Activated naive CD8-positive, alpha-beta T cell treated with anti-CD3 and anti-CD28 coated beads, Interleukin-2, amount 50 U/mL, for 24 hours (primary cell): ENCODE measurements around the gene IFNA2.
A peak's percentile ranks its signal among the peaks of the same experiment; 100 is the strongest.
"Not testable (repeated sequence)": the region's sequence is repeated elsewhere in the genome, so short reads cannot be mapped to it uniquely, and the experiment has no call there.

Experiments used
- ATAC-seq: fragments of 150-1000 bp; cut with Tn5 transposase; one replicate; pipeline ENCODE4 v1.10.0; 2021
- DNase-seq: peaks from one replicate; pipeline ENCODE4 v3.0.0; 2021
- H3K27ac Mint-ChIP-seq: one replicate; pipeline ENCODE4 v1.8.0; 2021; ENCODE audit warnings: mild to moderate bottlenecking, mixed read lengths
- H3K27me3 Mint-ChIP-seq: one replicate; pipeline ENCODE4 v1.8.0; 2021; ENCODE audit warnings: mixed read lengths
- H3K36me3 Mint-ChIP-seq: one replicate; pipeline ENCODE4 v1.8.0; 2021; ENCODE audit warnings: low read depth, mixed read lengths
- H3K4me1 Mint-ChIP-seq: one replicate; pipeline ENCODE4 v1.8.0; 2021; ENCODE audit warnings: mixed read lengths
- H3K4me3 Mint-ChIP-seq: one replicate; pipeline ENCODE4 v1.8.0; 2021; ENCODE audit warnings: mild to moderate bottlenecking, moderate library complexity, mixed read lengths
- H3K9me3 Mint-ChIP-seq: one replicate; pipeline ENCODE4 v1.8.0; 2021; ENCODE audit warnings: mixed read lengths

The IFNA2 gene

DNA sequence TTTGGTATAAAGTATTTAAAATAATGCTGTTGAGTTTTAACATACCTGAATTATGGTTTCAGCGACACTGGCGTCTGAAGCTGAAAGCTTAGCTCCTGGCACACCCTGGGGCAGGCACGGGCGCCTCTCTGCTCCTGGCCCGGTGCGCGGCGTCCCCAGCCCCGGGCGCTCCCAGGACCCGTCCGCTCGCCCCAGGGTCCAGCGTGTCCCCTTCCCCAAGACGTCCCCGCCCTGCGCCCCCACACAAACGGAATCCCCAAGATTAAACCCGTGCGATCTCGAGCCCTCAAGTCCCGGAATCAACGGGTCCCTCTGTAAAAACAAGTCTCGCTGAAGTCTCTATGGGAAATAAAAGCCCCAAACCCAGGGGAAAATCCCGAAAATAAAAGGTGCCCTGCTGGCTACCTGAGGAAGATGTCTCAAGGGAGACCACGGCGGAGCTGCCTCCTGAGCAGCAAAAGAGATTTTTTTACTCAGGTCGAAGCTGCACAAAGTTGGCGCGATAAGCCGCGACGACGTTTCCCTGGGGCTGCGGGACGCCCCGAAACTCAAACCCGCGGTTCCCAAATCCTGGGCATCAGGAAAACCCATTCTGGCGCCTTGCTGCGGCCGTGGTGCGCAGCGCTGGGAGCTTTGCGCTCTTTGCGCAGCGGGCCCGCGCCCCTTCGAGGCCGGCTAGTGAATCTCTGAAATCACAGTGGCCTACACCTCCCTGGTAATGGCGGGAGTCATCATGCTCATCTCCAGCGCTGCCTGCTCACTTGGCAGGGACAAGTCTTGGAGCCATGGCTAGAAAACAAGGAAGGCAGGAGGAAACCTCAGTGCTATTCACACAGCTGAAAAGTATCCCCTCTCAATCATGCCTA is 17.4 kb upstream of the IFNA2 start:
- DNase-seq (peak; percentile 19), ATAC-seq (peak; percentile 33)
- H3K4me3 Mint-ChIP-seq: peak overlapping the region; percentile 50

GRCh38 chr9:21399956-21400355 is 14.8 kb upstream of the IFNA2 start:
- ATAC-seq: no peak
- Mint-ChIP-seq H3K4me1 (peaks cover 17% of the 10 kb centered on the region), H3K27me3 (peaks cover 66% of the 10 kb centered on the region), H3K4me3 (no peak overlapping the region), H3K36me3 (no peaks in the 10 kb centered on the region), H3K9me3 (no peaks in the 10 kb centered on the region), H3K27ac (no peak overlapping the region)
- no peak for DNase-seq

More for the DNA sequence above, 17.4 kb upstream of the IFNA2 start:
- Mint-ChIP-seq H3K27me3 (peaks cover 53% of the 10 kb centered on the region), H3K36me3 (no peaks in the 10 kb centered on the region), H3K9me3 (no peaks in the 10 kb centered on the region), H3K4me1 (peaks cover 4% of the 10 kb centered on the region), H3K27ac (no peak overlapping the region)

- peaks cover 61% of the 10 kb centered on the region for H3K27me3 Mint-ChIP-seq
- peaks cover 17% of the 10 kb centered on the region for H3K4me1 Mint-ChIP-seq
- ATAC-seq: no peak
Measured at GRCh38 chr9:21398955-21399489, 13.8 kb upstream of the IFNA2 start.

GRCh38 chr9:21395778-21396717 is 10.8 kb upstream of the IFNA2 start:
- peaks cover 58% of the 10 kb centered on the region for H3K27me3 Mint-ChIP-seq
- H3K9me3 Mint-ChIP-seq: no peaks in the 10 kb centered on the region
- H3K4me1 Mint-ChIP-seq: peaks cover 13% of the 10 kb centered on the region
- DNase-seq (peak; percentile 69), ATAC-seq (peak; percentile 83)
- peak overlapping the region; percentile 63 for H3K27ac Mint-ChIP-seq
- no peaks in the 10 kb centered on the region for H3K36me3 Mint-ChIP-seq
- peak overlapping the region; percentile 57 for H3K4me3 Mint-ChIP-seq

More at GRCh38 chr9:21398955-21399489, 13.8 kb upstream of the IFNA2 start:
- no peak for DNase-seq
- Mint-ChIP-seq H3K9me3 (no peaks in the 10 kb centered on the region), H3K27ac (no peak overlapping the region), H3K36me3 (no peaks in the 10 kb centered on the region), H3K4me3 (no peak overlapping the region)

DNA sequence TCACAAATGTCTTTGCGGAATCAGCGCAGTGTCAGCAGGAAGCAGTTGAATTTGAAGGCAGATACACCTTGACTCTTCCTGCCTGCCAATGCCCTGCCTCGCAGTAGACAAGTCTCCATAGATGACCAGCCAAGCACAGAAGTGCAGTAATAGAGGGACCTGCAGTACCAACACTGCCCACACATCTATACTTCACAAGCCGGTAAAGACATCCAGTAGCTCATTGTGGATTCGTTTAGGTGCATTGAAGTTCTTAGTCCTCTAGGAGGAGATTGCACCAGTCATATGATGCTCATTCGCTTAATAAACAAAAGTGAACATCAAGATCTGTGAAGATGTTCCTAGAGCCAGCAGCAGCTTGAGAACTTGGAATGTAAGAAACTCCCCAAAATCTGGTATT is 7.1 kb upstream of the IFNA2 start:
- ATAC-seq: no peak
- no peaks in the 10 kb centered on the region for H3K36me3 Mint-ChIP-seq
- H3K4me3 Mint-ChIP-seq: no peak overlapping the region
- no peak for DNase-seq
- peaks cover 13% of the 10 kb centered on the region for H3K4me1 Mint-ChIP-seq
- peaks cover 57% of the 10 kb centered on the region for H3K27me3 Mint-ChIP-seq
- no peaks in the 10 kb centered on the region for H3K9me3 Mint-ChIP-seq
- H3K27ac Mint-ChIP-seq: no peak overlapping the region

DNA sequence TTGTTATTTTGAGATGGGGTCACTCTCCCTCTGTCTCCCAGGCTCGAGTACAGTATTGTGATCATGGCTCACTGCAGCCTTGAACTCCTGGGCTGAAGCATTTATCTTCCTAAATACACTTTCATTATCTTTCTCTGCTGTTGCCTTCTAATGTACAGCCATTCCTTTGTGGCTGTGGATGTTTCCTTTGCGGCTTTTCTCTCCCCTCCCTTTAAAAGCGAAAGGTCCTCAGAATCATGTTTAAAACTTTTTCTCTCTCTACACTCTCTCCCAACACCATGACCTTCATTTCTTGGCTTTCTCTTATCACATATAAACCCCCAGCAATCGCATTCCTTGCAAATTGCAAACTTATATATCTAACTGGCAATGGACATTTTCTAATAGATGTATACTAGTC is 1.6 kb downstream of the IFNA2 start:
- no peaks in the 10 kb centered on the region for H3K36me3 Mint-ChIP-seq
- ATAC-seq (no peak), DNase-seq (no peak)
- H3K4me1 Mint-ChIP-seq: peaks cover 9% of the 10 kb centered on the region
- H3K4me3 Mint-ChIP-seq: no peak overlapping the region
- H3K27me3 Mint-ChIP-seq: peaks cover 43% of the 10 kb centered on the region
- H3K9me3 Mint-ChIP-seq: no peaks in the 10 kb centered on the region
- H3K27ac Mint-ChIP-seq: no peak overlapping the region

- no peak for DNase-seq
- H3K4me3 Mint-ChIP-seq: peak overlapping the region; percentile 9
- ATAC-seq: peak; percentile 88
- H3K36me3 Mint-ChIP-seq: no peaks in the 10 kb centered on the region
- no peak overlapping the region for H3K27ac Mint-ChIP-seq
- H3K4me1 Mint-ChIP-seq: peaks cover 9% of the 10 kb centered on the region
- H3K27me3 Mint-ChIP-seq: peaks cover 32% of the 10 kb centered on the region
- no peaks in the 10 kb centered on the region for H3K9me3 Mint-ChIP-seq
Measured at GRCh38 chr9:21381448-21382339, 3.5 kb downstream of the IFNA2 start.

GRCh38 chr9:21371467-21371866 is 13.7 kb downstream of the IFNA2 start:
- not testable (repeated sequence) for H3K9me3 Mint-ChIP-seq, H3K36me3 Mint-ChIP-seq, ATAC-seq, H3K4me1 Mint-ChIP-seq, H3K27ac Mint-ChIP-seq, H3K4me3 Mint-ChIP-seq, DNase-seq
- H3K27me3 Mint-ChIP-seq: peaks cover 17% of the 10 kb centered on the region

DNA sequence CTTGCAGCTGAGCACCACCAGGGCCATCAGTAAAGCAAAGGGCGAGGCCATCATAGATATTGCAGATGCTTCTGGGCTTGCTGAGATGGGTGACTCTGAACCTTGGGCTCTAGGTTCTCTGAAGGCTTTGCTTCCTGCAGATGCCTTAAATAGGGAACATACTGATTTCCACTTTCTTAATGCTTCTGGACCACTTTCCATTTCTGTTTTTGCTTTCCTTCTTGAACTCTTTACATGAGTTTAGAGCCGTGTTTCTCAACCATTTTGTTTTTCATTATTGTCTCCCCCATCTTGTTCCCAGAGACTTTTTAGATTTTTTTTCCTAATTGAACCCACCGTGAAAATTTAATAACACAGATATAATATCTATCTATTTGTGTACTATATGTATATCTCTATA is 17.2 kb downstream of the IFNA2 start, which contains the start of gene IFNA13:
IFNA13 (minus strand) TSS at position 101 of the 400 bp plus-strand sequence; CDS start at position 54, 47 bp downstream.
- ATAC-seq (no peak), DNase-seq (no peak)
- no peak within 1 kb of the TSS for H3K27ac Mint-ChIP-seq
- no peaks in the 10 kb centered on the region for H3K9me3 Mint-ChIP-seq
- no peaks in the 10 kb centered on the region for H3K36me3 Mint-ChIP-seq
- H3K27me3 Mint-ChIP-seq: peaks cover 15% of the 10 kb centered on the region
- H3K4me1 Mint-ChIP-seq: no peaks in the 10 kb centered on the region
- H3K4me3 Mint-ChIP-seq: no peak within 1 kb of the TSS

DNA sequence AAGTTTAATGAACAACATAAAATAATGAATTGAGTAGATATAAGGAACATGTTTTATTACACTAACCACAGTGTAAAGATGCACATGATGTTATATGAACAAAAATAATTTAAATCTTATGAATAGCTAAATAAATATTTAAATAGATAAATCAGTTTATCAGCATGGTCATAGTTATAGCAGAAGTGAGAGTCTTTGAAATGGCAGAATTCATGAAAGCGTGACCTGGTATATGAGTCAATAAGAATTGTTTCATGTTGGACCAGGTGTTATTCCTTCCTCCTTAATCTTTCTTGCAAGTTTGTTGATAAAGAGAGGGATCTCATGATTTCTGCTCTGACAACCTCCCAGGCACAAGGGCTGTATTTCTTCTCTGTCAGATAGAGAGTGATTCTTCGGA is 18.0 kb downstream of the IFNA2 start:
- not testable (repeated sequence) for ATAC-seq, H3K36me3 Mint-ChIP-seq, H3K27ac Mint-ChIP-seq, DNase-seq, H3K9me3 Mint-ChIP-seq, H3K4me3 Mint-ChIP-seq, H3K4me1 Mint-ChIP-seq
- peaks cover 13% of the 10 kb centered on the region for H3K27me3 Mint-ChIP-seq

- peaks cover 8% of the 10 kb centered on the region for H3K27me3 Mint-ChIP-seq
- DNase-seq: no peak
- no peak overlapping the region for H3K27ac Mint-ChIP-seq
- no peak for ATAC-seq
- no peak overlapping the region for H3K4me3 Mint-ChIP-seq
- no peaks in the 10 kb centered on the region for H3K9me3 Mint-ChIP-seq
- no peaks in the 10 kb centered on the region for H3K36me3 Mint-ChIP-seq
- peaks cover 15% of the 10 kb centered on the region for H3K4me1 Mint-ChIP-seq
Measured at GRCh38 chr9:21362287-21362686, 22.9 kb downstream of the IFNA2 start.

DNA sequence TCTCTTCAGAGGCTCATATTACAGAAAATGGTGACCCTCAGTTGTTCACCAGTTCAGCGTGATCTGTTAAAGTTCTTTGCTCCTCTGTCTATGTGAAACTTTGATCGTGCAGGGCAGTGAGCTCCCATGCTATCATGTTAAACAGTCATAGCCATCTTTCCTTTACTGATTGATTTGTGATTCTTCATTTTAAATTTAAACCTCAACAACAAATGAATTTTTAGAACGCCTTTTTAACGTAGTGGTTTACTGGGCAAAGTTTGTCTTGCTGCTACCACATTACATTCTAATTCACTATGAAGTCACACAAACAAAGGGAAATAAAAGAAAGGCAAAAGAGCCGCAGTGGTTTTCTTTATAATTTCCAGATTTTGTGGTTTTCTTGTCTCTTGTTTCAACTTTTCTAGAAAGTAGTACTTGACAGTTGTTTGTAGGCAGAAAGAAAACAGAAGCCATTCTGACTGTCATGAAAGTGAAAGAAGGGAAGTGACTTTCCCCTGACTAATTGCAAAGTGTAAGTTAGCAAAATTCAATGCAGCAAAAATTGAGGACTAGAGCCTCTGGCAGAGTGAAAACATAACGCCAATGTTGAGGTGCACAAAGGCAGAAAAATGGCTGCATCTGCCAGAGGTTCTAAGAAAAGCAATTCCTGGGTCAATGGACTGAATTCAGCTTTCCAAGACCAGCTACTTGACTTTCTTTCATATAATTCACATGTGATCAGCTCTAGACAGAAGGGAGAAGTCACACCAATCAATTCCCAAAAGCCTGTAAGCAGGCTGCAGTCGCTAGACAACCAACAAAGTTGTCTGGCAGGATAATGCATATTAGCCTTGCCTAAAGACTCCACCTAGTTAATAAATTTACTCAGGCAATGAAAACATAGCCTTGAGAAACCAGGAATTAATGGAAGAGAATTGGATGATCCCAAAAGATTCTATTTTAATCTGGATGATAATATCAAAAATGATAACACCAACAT is 27.4 kb downstream of the IFNA2 start:
- H3K9me3 Mint-ChIP-seq: peaks cover 5% of the 10 kb centered on the region
- peaks cover 16% of the 10 kb centered on the region for H3K27me3 Mint-ChIP-seq
- ATAC-seq (peak; percentile 84), DNase-seq (no peak)
- H3K4me1 Mint-ChIP-seq: peaks cover 19% of the 10 kb centered on the region
- peak overlapping the region; percentile 59 for H3K27ac Mint-ChIP-seq
- peak overlapping the region; percentile 58 for H3K4me3 Mint-ChIP-seq
- peaks cover 6% of the 10 kb centered on the region for H3K36me3 Mint-ChIP-seq

- Mint-ChIP-seq H3K4me1 (no peaks in the 10 kb centered on the region), H3K27ac (no peak within 1 kb of the TSS), H3K9me3 (peaks cover 5% of the 10 kb centered on the region), H3K4me3 (no peak within 1 kb of the TSS), H3K27me3 (peaks cover 34% of the 10 kb centered on the region), H3K36me3 (peaks cover 6% of the 10 kb centered on the region)
- ATAC-seq (no peak), DNase-seq (no peak)
Measured at GRCh38 chr9:21350787-21351186, 34.4 kb downstream of the IFNA2 start, which contains the start of gene IFNA6. Gene IFNA6 (minus strand): TSS chr9:21350887. CDS start chr9:21350887, 0 bp downstream.
